ENCODE data around the gene CTAGE4. TPM values are rescaled to one million over a fixed set of nuclear protein-coding genes. Genes with fewer than 3 reads are reported as not detected.

Gene CTAGE4
- total RNA-seq, 2 donors from 2014 or later = 1.1 to 4.2 TPM

Other genes with a start within 250 kb of the CTAGE4 start
- gene OR2F2, start 248.2 kb upstream of the CTAGE4 start, total RNA-seq = not detected
- gene OR2F1, start 228.6 kb upstream of the CTAGE4 start, total RNA-seq = not detected
- gene OR6B1, start 183.1 kb upstream of the CTAGE4 start, total RNA-seq = not detected
- not detected for gene OR2A5, start 134.5 kb upstream of the CTAGE4 start, total RNA-seq
- gene OR2A25, start 113.7 kb upstream of the CTAGE4 start, total RNA-seq = not detected
- gene OR2A12, start 97.2 kb upstream of the CTAGE4 start, total RNA-seq = not detected
- gene OR2A2, start 73.9 kb upstream of the CTAGE4 start, total RNA-seq = not detected
- not detected for gene OR2A14, start 60.3 kb upstream of the CTAGE4 start, total RNA-seq
- 1 to 10 TPM; 1.1 to 5.1 TPM for gene ARHGEF35, start 12.4 kb downstream of the CTAGE4 start, total RNA-seq
- not detected for gene OR2A42, start 56.1 kb downstream of the CTAGE4 start, total RNA-seq
- gene OR2A7, start 81.3 kb downstream of the CTAGE4 start, total RNA-seq = 1 to 10 TPM in 1 of 2 donors, under 1 TPM in 1; 0.80 to 5.3 TPM
- gene CTAGE8, start 85.8 kb downstream of the CTAGE4 start, total RNA-seq = under 1 TPM; 0.28 to 0.61 TPM
- gene OR2A1, start 129.0 kb downstream of the CTAGE4 start, total RNA-seq = under 1 TPM in 1 of 2 donors, not detected in 1; 0.05 TPM
- 10 to 100 TPM in 1 of 2 donors, 1 to 10 TPM in 1; 8.2 to 17.6 TPM for gene ARHGEF5, start 171.9 kb downstream of the CTAGE4 start, total RNA-seq
- not detected for gene NOBOX, start 220.2 kb downstream of the CTAGE4 start, total RNA-seq